Mesenchymal stem cell (in vitro differentiated cells and primary cell): ENCODE data around the gene ASGR2.
"Not testable (repeated sequence)": the region's sequence is repeated elsewhere in the genome, so short reads cannot be mapped to it uniquely, and the experiment has no call there.

Experiments
- DNase-seq: peaks from one replicate; pipeline ENCODE4 v3.0.0-alpha.2; 2013
- H2AFZ ChIP-seq: one replicate; pipeline ENCODE4 v1.6.1; 2013; ENCODE audit warnings: low read depth, mild to moderate bottlenecking, control low read depth, inconsistent platforms, low read length, moderate library complexity
- H2AK5ac ChIP-seq: 2 replicates; pipeline ENCODE4 v1.6.1; 2013; ENCODE audit warnings: low read length, moderate library complexity, mild to moderate bottlenecking, inconsistent platforms; ENCODE audit not compliant: severe bottlenecking
- H2BK120ac ChIP-seq: one replicate; pipeline ENCODE4 v1.6.1; 2013; ENCODE audit warnings: low read depth, mild to moderate bottlenecking, inconsistent platforms, low read length, moderate library complexity
- H2BK12ac ChIP-seq, 2 experiments: one replicate each; pipeline ENCODE4 v1.6.1; 2013; ENCODE audit warnings: inconsistent platforms in 2 of 2, low read length in 2 of 2, mild to moderate bottlenecking in 2 of 2, moderate library complexity in 2 of 2, control low read depth in 1 of 2
- H2BK15ac ChIP-seq: one replicate; pipeline ENCODE4 v1.6.1; 2013; ENCODE audit warnings: mild to moderate bottlenecking, low read depth, inconsistent platforms; ENCODE audit not compliant: poor library complexity, severe bottlenecking
- H2BK5ac ChIP-seq: 2 replicates; pipeline ENCODE4 v1.6.1; 2013; ENCODE audit warnings: low read depth, mild to moderate bottlenecking, low read length, control low read depth, inconsistent platforms; ENCODE audit not compliant: poor library complexity, severe bottlenecking
- H3K14ac ChIP-seq, 2 experiments: one replicate each; pipeline ENCODE4 v1.6.1; 2013; ENCODE audit warnings: inconsistent platforms in 2 of 2, low read length in 2 of 2, control low read depth in 1 of 2, mild to moderate bottlenecking in 1 of 2, moderate library complexity in 1 of 2
- H3K18ac ChIP-seq, 2 experiments: one replicate each; pipeline ENCODE4 v1.6.1; 2013; ENCODE audit warnings: inconsistent platforms in 2 of 2, low read length in 2 of 2, control low read depth in 1 of 2, low read depth in 1 of 2, mild to moderate bottlenecking in 1 of 2
- H3K23ac ChIP-seq, 2 experiments: one replicate each; pipeline ENCODE4 v1.6.1; 2013; ENCODE audit warnings: inconsistent platforms in 2 of 2, low read length in 2 of 2, mild to moderate bottlenecking in 2 of 2, moderate library complexity in 2 of 2, control low read depth in 1 of 2
- H3K27ac ChIP-seq: 2 replicates; pipeline ENCODE4 v1.5.1; 2013; ENCODE audit warnings: mild to moderate bottlenecking, moderate library complexity, low read length, control low read depth, inconsistent platforms; ENCODE audit not compliant: poor library complexity, severe bottlenecking
- H3K27me3 ChIP-seq, 2 experiments: 2 replicates each; pipeline versions ENCODE4 v1.6.1 to v1.7.0; 2013; ENCODE audit warnings: low read length in 2 of 2, mild to moderate bottlenecking in 2 of 2, moderate library complexity in 2 of 2, control low read depth in 1 of 2, inconsistent platforms in 1 of 2; ENCODE audit not compliant: control insufficient read depth in 1 of 2, insufficient read depth in 1 of 2
- H3K36me3 ChIP-seq, 2 experiments: 2 replicates each; pipeline versions ENCODE4 v1.6.1 to v1.7.0; 2013; ENCODE audit warnings: low read length in 2 of 2, control low read depth in 1 of 2, inconsistent platforms in 1 of 2, low read depth in 1 of 2, mild to moderate bottlenecking in 1 of 2; ENCODE audit not compliant: insufficient read depth in 2 of 2, control insufficient read depth in 1 of 2
- H3K4ac ChIP-seq, 2 experiments: one replicate each; pipeline ENCODE4 v1.6.1; 2013; ENCODE audit warnings: inconsistent platforms in 2 of 2, low read length in 2 of 2, mild to moderate bottlenecking in 2 of 2, moderate library complexity in 2 of 2, control low read depth in 1 of 2, low read depth in 1 of 2
- H3K4me1 ChIP-seq: 2 replicates; pipeline ENCODE4 v1.6.1; 2013; ENCODE audit warnings: low read depth, low read length, control low read depth; ENCODE audit not compliant: control insufficient read depth, insufficient read depth
- H3K4me2 ChIP-seq: 2 replicates; pipeline ENCODE4 v1.6.1; 2013; ENCODE audit warnings: low read length, mild to moderate bottlenecking, inconsistent platforms; ENCODE audit not compliant: poor library complexity, severe bottlenecking
- H3K4me3 ChIP-seq, 2 experiments: 2 replicates each; pipeline versions ENCODE4 v1.5.1 to v1.7.0; 2013; ENCODE audit warnings: low read length in 2 of 2, mild to moderate bottlenecking in 2 of 2, control low read depth in 1 of 2, low read depth in 1 of 2; ENCODE audit not compliant: insufficient read depth in 1 of 2
- H3K79me1 ChIP-seq: replicated peaks from 2 replicates; pipeline ENCODE4 v1.6.1; 2013; ENCODE audit warnings: mild to moderate bottlenecking, control low read depth, low read length, inconsistent platforms; ENCODE audit not compliant: poor library complexity, severe bottlenecking
- H3K9ac ChIP-seq: 2 replicates; pipeline ENCODE4 v1.7.0; 2013; ENCODE audit warnings: mild to moderate bottlenecking, low read length, moderate library complexity
- H3K9me3 ChIP-seq: 2 replicates; pipeline ENCODE4 v1.7.0; 2013; ENCODE audit warnings: mild to moderate bottlenecking, low read length; ENCODE audit not compliant: control insufficient read depth
- H4K8ac ChIP-seq: one replicate; pipeline ENCODE4 v1.6.1; 2013; ENCODE audit warnings: inconsistent platforms, mild to moderate bottlenecking, low read length, moderate library complexity
- H4K91ac ChIP-seq: one replicate; pipeline ENCODE4 v1.6.1; 2013; ENCODE audit warnings: mild to moderate bottlenecking, low read length, inconsistent platforms
- whole genome bisulfite sequencing: methylation state at CpG from one replicate; pipeline ENCODE4 v1.1.7; 2013; ENCODE audit warnings: mixed read lengths; 5-methylcytosine and 5-hydroxymethylcytosine counted together

ASGR2 gene

DNA sequence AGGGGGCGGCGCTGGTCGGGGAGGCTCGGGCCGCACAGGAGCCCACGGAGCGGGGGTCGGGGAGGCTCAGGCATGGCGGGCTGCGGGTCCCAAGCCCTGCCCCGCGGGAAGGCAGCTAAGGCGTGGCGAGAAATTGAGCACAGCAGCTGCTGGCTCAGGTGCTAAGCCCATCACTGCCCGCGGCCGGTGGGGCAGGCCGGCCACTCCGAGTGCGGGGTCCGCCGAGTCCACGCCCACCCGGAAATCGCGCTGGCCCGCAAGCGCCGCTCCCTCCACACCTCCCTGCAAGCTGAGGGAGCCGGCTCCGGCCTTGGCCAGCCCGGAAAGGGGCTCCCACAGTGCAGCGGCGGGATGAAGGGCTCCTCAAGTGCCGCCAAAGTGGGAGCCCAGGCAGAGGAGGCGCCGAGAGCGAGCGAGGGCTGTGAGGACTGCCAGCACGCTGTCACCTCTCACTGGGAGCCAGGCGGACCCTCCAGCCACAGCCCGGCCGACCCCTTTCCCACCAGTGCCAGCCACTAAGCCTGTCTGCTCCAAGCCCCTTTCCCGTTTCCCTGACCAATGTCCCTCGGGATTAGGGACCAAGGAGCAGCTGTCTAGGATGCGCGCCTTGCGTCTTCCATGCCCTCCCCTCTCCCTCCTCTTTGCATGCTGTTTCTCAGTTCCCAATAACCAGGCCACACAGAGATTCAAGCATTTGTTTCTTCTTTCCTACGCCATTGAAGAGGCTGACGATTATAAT is 13.8 kb downstream of the ASGR2 start:
- H3K4me1 ChIP-seq, H2BK5ac ChIP-seq, DNase-seq, H3K9ac ChIP-seq, H2AK5ac ChIP-seq, H3K18ac ChIP-seq, H3K4me3 ChIP-seq, H2BK12ac ChIP-seq, H3K36me3 ChIP-seq, H3K14ac ChIP-seq, H3K23ac ChIP-seq, H2AFZ ChIP-seq, H3K9me3 ChIP-seq, H3K4me2 ChIP-seq, H3K27ac ChIP-seq, H3K4ac ChIP-seq, H3K79me1 ChIP-seq, H2BK15ac ChIP-seq, H4K8ac ChIP-seq, H2BK120ac ChIP-seq: not testable (repeated sequence)
- Histone ChIP-seq H3K27me3 (peaks cover 25 to 51% of the 10 kb centered on the region in 2 experiments), H4K91ac (peak overlapping the region; percentile 47)
- WGBS = 94% methylated on average over 42 of the region's 50 CpGs

DNA sequence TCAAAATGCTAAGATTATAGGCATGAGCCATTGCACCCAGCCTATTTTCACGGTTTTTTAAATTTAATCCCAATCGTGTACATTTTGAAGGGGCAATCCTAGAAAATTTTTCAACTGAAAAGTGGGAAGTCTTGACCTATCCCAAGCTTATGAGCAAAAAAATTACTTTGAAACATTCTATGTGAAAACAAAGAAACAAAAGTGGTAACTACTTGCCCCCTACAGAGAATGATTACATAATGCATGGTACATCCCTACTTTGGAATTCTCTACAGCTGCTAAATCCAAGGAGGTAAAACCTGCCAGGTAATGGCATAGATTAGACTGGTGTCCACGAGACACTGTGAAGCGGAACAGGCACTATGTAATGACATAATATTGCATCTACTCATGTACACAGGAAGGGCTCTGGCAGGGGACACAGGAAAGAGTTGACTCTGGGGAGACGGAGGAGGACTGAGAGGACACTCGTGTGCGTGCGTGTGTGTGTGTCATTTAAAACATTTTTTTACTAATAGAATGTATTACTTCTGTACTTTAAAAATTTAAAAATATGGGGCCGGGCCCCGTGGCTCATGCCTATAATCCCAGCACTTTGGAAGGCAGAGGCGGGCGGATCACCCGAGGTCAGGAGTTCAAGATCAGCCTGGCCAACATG is 15.7 kb downstream of the ASGR2 start:
- Histone ChIP-seq H3K4me3 (no peak overlapping the region), H3K18ac (no peak overlapping the region), H2BK15ac (no peak overlapping the region), H2AK5ac (no peak overlapping the region), H2BK12ac (no peak overlapping the region), H2BK120ac (no peak overlapping the region), H3K36me3 (no peaks in the 10 kb centered on the region), H3K4me1 (no peaks in the 10 kb centered on the region), H4K8ac (no peak overlapping the region), H3K9ac (no peak overlapping the region), H3K79me1 (no peaks in the 10 kb centered on the region), H2BK5ac (no peak overlapping the region), H3K9me3 (no peaks in the 10 kb centered on the region), H3K23ac (no peak overlapping the region), H3K4ac (no peak overlapping the region), H3K4me2 (no peak overlapping the region), H3K14ac (no peak overlapping the region), H3K27ac (no peak overlapping the region), H4K91ac (no peak overlapping the region), H2AFZ (no peak overlapping the region), H3K27me3 (peaks cover 34 to 54% of the 10 kb centered on the region in 2 experiments)
- WGBS = 91% methylated on average over 9 of the region's 13 CpGs
- no peak for DNase-seq

DNA sequence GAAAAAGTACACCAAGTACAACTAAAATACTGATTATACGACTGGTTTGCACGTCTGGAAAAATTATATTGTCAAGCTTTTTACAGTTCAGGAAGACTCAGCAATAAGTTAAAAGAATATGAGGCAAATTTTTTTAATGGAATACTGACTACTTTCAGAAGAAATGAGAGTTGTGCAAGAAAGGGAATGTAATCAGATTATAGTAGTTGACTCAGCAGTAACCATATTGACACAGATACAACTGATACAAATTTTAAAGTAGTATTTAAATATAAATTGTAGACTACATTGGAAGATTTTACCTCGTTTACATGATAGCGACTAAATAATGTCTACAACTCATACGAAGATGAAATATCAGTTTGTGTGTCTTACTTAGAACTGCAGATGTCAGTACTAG is 16.7 kb downstream of the ASGR2 start:
- H3K4me3 ChIP-seq = no peak overlapping the region
- H4K8ac ChIP-seq = no peak overlapping the region
- no peak overlapping the region for H3K4ac ChIP-seq
- H2AFZ ChIP-seq = no peak overlapping the region
- H3K9me3 ChIP-seq = no peaks in the 10 kb centered on the region
- DNase-seq = no peak
- H3K4me1 ChIP-seq = no peaks in the 10 kb centered on the region
- no peak overlapping the region for H3K18ac ChIP-seq
- WGBS = 83% methylated on average over 2 of the region's 5 CpGs
- no peak overlapping the region for H3K23ac ChIP-seq
- no peak overlapping the region for H2BK12ac ChIP-seq
- no peaks in the 10 kb centered on the region for H3K36me3 ChIP-seq
- H2AK5ac ChIP-seq = no peak overlapping the region
- H2BK15ac ChIP-seq = no peak overlapping the region
- no peak overlapping the region for H2BK120ac ChIP-seq
- no peak overlapping the region for H3K27ac ChIP-seq
- no peaks in the 10 kb centered on the region for H3K79me1 ChIP-seq
- H2BK5ac ChIP-seq = no peak overlapping the region
- no peak overlapping the region for H3K9ac ChIP-seq
- H3K4me2 ChIP-seq = no peak overlapping the region
- H3K27me3 ChIP-seq = peaks cover 29 to 51% of the 10 kb centered on the region in 2 experiments
- H4K91ac ChIP-seq = no peak overlapping the region
- no peak overlapping the region for H3K14ac ChIP-seq

GRCh38 chr17:7095625-7096024 is 19.0 kb downstream of the ASGR2 start:
- H3K27me3 ChIP-seq = peaks cover 9 to 37% of the 10 kb centered on the region in 2 experiments
- H3K4me1 ChIP-seq = no peaks in the 10 kb centered on the region
- H3K79me1 ChIP-seq = no peaks in the 10 kb centered on the region
- H3K4ac ChIP-seq = no peak overlapping the region
- no peak overlapping the region for H2BK15ac ChIP-seq
- H2BK120ac ChIP-seq = no peak overlapping the region
- H3K27ac ChIP-seq = no peak overlapping the region
- no peak overlapping the region for H2BK12ac ChIP-seq
- no peak for DNase-seq
- WGBS = 100% methylated on average over 1 of the region's 1 CpG
- H3K14ac ChIP-seq = no peak overlapping the region
- no peak overlapping the region for H2AFZ ChIP-seq
- no peak overlapping the region for H4K8ac ChIP-seq
- H3K36me3 ChIP-seq = no peaks in the 10 kb centered on the region
- H3K9ac ChIP-seq = no peak overlapping the region
- H3K23ac ChIP-seq = no peak overlapping the region
- H2AK5ac ChIP-seq = no peak overlapping the region
- H3K9me3 ChIP-seq = no peaks in the 10 kb centered on the region
- no peak overlapping the region for H3K4me2 ChIP-seq
- no peak overlapping the region for H2BK5ac ChIP-seq
- H3K18ac ChIP-seq = no peak overlapping the region
- no peak overlapping the region for H4K91ac ChIP-seq
- H3K4me3 ChIP-seq = no peak overlapping the region
